Endometrial microvascular endothelial cells (primary cell): ENCODE measurements around the gene PKHD1. TPM values are rescaled to one million over a fixed set of nuclear protein-coding genes. Genes with fewer than 3 reads are reported as not detected.

Experiments used
- in situ Hi-C: cut with HindIII; loops from 2 replicates; pipeline ENCODE4 v1.10.0; 2017; ENCODE audit warnings: low sequenced_read_pairs, low pct_unique_long_range_greater_than_20kb; ENCODE audit errors: inconsistent ontology term
- total RNA-seq: library from RNA; depleted of rRNA; stranded (reverse); fragments of >200 nt; gene quantifications from one replicate; pipeline ENCODE4 v1.2.3, GENCODE V29; 2015; ENCODE audit errors: inconsistent ontology term

Gene PKHD1
- total RNA-seq, 1 donor from 2014 or later = not detected

DNA sequence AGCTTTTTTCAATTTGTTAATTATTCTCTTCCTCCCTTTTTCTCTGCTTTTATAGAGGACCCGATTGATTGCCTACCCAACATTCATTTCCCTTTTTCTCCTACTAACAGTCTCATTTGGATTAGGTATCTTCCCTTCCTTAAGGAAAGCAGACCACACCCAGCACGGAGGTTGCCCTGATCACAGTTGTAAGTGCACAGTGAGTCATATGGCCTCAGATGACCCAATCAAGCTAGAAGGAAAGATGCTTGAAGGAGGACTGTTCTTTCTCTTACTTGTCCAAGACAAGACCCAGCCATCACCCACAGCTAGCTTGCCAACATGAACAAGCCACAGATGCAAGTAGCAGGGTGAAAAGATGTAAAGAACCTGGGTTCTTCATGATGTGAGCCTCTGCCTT, 518.6 kb downstream of the PKHD1 start:
- in situ Hi-C loops = no loop called here

DNA sequence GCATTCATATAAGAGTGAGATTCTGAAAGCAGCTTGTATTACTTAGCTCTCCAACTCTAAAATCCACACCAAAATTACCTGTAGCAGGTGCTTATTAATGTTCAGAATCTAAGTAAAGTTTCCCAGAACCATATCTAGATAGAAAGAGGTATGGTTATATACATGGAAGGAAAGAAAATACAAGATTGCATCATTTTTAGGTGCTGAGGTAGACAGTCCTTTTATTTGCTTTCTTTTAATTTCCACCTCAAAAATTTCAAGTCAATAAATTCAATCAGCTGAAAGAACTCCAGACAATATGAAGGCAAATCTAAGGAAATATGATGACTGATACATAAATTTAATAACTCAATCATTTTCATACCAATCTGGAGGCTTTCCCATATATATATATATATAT, 521.9 kb downstream of the PKHD1 start:
- in situ Hi-C loops = no loop called here

Other genes with a start within 250 kb of the PKHD1 start
- gene IL17A, start 98.8 kb upstream of the PKHD1 start, total RNA-seq = not detected
- gene IL17F, start 156.9 kb upstream of the PKHD1 start, total RNA-seq = not detected
- gene MCM3, start 197.1 kb upstream of the PKHD1 start, total RNA-seq = 147 TPM